Glomerular visceral epithelial cell (primary cell): Measurements from ENCODE around the gene NETO1.

Experiments
- DNase-seq: peaks from one replicate; pipeline ENCODE4 v3.0.0-alpha.2; 2016; ENCODE audit errors: extremely low spot score

The NETO1 gene

DNA sequence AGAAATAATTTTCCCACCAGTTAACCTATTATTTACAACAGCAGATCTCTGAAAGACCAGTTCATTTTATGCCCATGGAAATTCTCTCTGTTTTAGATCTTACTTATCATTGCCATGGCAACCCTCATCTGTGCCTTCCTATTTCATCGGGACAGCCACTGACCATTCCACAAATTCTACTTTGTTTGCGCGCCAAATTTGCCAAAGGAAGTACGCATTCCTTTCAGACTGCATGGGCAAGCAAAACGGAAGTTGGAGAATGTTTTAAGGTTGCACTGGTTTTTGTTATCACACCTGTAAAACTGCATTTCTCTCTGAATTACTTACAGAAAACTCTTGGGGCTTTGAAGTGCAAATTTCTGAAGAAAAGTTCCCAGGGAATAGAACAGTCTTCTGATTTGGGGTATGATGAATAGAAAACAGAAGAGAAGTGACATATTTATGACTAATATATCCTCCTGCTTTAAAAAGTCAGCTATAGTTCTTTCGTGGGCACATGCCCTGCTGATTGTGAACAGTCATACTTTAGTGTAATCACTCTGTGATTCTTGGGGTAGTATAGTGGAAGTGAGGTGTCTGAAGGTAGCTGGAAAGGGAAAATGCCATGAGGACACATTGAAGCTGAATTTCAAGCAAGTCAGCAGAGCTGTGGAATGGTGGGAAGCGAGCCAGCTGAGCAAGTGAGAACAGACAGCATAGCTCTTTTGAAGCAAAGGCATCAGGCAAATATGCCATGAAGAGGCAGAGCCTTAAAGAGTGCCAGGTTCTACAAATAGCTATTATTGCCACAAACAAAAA, 20.9 kb downstream of the NETO1 start:
- DNase-seq = no peak

- DNase-seq = no peak
These were observed 24.0 kb downstream of the NETO1 start for GRCh38 chr18:72843743-72844142.

- no peak for DNase-seq
These were observed 27.7 kb downstream of the NETO1 start for GRCh38 chr18:72840109-72840508.

GRCh38 chr18:72834731-72835130, 33.1 kb downstream of the NETO1 start:
- DNase-seq = no peak

DNA sequence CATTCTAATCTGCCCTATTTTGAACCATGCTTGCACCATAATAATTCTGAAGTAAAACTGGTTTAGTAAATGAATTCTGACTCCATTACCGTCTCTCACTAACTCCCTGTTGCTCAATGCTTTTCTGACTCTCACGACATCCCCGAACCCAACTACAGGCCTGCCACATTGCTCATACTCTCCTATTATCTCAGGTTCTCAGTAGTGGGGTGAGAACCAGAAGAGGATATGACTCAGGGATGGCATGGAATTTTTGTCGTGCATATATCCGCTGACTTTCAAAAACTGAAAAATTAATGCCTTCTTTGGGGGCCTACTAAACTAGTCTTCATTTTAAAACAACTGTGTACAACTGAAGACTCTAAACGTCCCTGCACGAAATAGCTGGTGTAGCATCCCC, 34.3 kb downstream of the NETO1 start:
- no peak for DNase-seq

GRCh38 chr18:72830109-72830508, 37.7 kb downstream of the NETO1 start:
- DNase-seq = peak; percentile 8

DNA sequence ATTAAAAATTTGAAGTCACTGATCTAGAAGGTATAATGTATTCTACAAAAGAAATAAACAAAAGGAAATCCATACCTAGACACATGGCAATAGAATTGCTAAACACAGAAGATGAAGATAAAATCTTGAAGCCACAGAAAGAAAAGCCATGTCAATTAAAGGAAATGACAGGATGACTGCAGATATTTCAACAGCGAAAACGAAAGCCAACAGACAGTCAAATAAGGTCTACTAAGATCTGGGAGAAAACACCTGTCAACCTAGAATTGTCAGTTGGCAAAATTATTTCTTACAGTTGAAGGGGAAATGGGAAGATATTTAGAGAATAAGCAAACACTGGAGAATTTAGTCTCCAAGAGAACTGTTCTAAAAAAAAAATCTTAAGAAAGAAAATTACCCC, 39.2 kb downstream of the NETO1 start:
- DNase-seq = no peak

GRCh38 chr18:72826736-72827135, 41.1 kb downstream of the NETO1 start:
- DNase-seq = no peak

DNA sequence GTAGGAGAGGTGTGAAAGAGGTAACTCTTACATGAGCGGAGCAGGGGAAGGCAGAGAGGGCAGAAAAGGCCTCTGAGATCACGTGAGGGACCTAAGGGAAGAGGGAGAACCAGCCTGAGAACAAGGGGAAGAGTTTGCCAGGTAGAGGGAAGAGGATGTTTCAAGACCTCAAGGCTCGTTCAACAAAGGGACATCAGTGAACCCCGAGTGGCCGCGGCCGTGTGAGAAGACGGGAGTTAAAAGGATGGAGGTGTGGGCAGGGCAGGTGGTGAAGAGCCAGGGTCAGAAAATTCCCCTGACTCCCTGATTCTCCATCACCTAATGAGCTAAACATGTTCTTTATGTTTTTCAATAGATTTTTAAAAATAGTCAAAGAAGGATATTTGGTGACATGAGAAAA, 44.4 kb downstream of the NETO1 start:
- no peak for DNase-seq

DNA sequence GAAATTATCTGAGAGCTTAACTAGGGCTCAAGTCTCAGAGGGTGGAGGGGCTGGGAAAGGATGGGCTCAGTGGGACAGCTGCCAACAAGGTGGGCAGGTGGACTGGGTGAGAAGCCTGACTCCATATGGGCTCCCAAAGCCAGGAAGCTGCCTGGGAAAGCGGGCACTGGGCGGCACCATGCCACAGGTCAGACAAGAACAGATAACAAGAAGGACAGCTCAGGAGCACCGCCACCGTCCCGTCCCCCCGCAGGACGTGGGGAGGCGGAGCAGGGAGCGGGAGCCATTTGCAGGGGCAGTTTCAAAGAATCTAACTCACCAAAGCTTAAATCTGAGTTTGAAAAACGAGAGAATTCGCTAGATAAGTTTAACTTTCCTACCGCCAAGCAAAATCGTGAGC, 45.6 kb downstream of the NETO1 start:
- no peak for DNase-seq

DNA sequence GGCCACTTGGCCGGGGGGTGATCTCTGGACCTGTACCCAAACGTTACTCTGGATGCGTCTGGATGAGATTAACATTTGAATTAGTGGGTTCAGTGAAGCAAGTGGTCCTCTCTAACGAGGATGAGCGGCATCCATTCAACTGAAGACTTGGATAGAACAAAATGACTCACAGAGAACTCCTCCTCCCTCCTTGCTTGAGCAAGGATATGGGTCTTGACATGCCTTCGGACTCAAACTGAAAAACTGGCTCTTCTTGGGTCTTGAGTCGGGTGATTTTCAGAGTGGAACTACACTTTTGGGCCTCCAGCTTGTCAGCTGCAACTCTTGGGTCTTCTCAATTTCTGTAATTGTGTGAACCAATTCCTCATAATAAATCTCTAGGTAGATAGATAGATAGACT, 47.2 kb downstream of the NETO1 start:
- DNase-seq = no peak

DNA sequence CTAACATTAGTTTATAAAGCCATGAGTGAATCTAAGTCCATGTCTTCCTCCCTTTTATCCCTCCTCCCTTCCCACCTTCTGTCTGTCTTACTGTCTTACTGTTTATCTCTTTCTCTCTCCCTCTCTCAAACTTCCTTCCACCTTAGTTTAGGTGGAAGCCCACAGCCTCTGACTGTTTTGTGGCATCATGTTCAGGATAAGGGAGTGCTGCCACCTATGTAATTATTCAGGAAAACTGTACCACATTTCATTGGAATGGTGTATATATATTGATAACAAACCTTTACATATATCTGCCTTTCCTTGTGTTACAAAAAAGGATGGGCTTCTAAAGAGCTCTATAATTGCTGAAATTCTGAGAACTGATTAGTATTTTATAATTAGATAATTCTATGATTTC, 48.7 kb downstream of the NETO1 start:
- DNase-seq = no peak

GRCh38 chr18:72811047-72811446, 56.7 kb downstream of the NETO1 start:
- no peak for DNase-seq

DNA sequence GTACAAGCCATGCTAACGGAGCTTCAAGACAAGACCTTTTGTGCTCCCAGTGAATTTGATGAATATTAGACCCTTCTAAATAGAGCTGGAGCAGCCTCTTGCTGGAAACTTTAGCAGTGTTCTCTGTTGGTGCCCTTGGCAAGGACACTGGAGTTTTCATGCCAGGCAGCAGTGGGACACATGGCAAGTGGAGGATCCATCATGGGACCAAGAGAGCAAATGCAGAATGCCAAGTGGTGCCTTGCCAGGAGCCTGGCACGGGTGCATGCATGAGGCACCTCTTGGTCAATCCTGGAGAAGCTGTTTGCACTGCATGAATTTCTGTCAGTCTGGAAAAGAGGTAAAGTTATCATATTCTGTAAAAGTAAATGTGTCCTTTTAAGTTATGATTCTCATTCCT, 59.1 kb downstream of the NETO1 start:
- no peak for DNase-seq

- DNase-seq = no peak
These were observed 68.7 kb downstream of the NETO1 start for GRCh38 chr18:72799106-72799505.

DNA sequence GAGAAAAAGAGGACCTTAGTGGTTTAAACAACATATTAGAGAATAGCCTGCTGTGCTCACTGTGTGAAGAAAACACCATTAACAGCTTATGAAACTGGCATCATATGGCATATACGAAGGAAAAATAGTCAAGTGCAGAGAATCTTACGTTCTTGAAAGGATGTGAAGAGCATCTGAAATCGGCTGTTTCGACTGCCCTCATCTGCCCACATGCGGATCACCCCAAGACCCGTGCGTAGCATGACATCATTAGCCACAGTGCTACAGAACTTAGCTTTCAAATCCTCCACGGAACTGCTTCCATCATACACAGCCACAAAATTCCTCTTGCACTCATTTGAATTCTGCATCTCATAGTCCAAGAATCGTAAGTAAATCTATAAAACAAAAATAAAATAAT, 84.3 kb downstream of the NETO1 start:
- DNase-seq = no peak

DNA sequence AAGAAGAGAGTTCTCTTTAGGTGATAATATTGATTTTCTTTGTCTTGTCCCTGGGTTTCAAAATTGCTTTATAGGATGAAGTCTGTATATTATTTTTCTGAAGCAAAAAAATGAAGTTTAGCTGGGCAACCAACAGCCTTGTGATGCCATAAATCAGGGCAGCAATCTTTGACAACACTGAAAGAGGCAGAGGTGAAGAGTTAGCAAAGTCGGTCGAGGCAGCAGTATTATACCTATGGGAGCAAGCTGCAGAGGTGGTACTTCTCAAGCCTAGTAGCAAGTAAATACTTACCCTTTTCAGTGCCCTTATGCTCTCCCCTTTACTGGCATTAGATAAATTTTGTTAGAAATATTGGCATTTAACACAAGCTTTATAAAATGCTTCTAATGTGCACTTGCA, 92.9 kb downstream of the NETO1 start:
- DNase-seq = no peak

DNA sequence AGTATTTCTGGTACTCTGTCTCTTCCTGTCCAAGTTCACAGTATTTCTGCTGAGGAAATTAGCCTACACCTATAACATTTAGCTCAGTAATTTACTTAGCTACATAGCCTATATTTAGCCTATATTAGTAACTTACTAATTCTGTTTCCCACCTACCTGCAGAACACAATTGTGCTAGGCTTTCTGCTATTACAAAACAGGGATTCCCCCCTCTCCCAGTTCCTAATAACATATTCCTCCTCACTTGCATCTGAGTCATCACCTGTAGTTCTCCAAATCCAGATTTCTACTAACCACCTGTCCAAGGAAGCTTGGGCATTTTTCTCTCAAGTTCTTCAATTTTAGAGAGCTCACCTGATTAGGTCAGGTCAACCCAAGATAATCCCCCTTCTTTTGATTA, 94.9 kb downstream of the NETO1 start:
- no peak for DNase-seq

DNA sequence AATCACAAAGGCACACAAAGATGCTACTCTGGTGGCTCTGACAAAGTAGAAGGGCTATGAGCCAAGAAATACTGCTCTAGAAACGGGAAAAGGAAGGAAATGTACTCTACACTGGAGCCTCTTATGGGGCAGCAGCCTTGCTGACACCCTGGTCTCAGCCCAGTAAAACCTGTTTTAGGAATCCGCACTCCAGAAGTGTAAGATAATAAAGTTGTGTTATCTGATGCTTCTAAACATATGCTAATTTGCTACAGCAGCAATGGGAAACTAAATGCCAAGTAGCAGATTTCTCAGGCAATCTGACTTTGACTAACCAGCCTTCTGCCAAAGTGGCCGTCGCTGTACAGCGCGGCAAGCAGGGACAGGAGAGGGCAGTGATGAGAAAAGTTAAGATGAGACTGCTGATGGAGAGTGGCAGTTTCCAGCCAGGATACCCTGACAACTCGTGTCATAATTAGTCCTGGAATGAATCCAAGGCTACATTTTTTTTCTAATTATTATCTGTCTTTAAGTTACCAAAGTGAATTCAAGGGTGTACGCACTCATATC, 99.0 kb downstream of the NETO1 start:
- DNase-seq = no peak

GRCh38 chr18:72762515-72763122, 105.2 kb downstream of the NETO1 start:
- peak; percentile 65 for DNase-seq

GRCh38 chr18:72752220-72752619, 115.6 kb downstream of the NETO1 start:
- no peak for DNase-seq

DNA sequence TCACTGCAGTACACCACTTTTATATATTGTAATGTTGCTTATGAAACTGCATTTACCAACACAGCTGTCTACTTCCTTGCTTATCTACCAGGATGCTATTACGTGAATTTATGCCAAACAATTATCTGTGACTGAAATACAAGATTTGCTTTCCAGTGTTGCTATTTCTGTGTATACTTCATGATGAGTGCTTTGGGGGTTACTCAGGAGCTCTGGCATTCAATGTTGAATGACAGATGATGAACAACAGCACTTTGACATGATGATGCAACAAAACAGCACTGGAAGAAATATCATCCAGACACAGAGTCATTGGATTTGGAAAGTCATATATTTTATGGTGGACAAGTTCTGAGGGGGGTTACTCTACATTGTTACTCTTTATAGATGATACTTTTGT, 125.8 kb downstream of the NETO1 start:
- DNase-seq = no peak

GRCh38 chr18:72738136-72738535, 129.7 kb downstream of the NETO1 start:
- peak; percentile 8 for DNase-seq
